Astrocyte (in vitro differentiated cells and primary cell): ENCODE data around the gene SYNGR1. TPM values are rescaled to one million over a fixed set of nuclear protein-coding genes. Genes with fewer than 3 reads are reported as not detected.

Experiments
- DNase-seq: peaks from one replicate; pipeline ENCODE4 v3.0.0-alpha.2; 2010; ENCODE audit warnings: low read depth
- FAIRE-seq: peaks from 2 replicates; lab custom pipeline; 2011; peaks lifted over from hg19 to GRCh38; lab: Jason Lieb, UNC
- H2AFZ ChIP-seq: 2 replicates; pipeline ENCODE4 v1.6.0; 2012; ENCODE audit warnings: low read depth, low read length, inconsistent platforms
- H3K27ac ChIP-seq: 2 replicates; pipeline ENCODE4 v1.5.1; 2011; ENCODE audit warnings: low read depth, low read length, inconsistent platforms
- H3K27me3 ChIP-seq: 2 replicates; pipeline ENCODE4 v1.6.0; 2011; ENCODE audit warnings: low read length, inconsistent platforms; ENCODE audit not compliant: insufficient read depth
- H3K36me3 ChIP-seq: 2 replicates; pipeline ENCODE4 v1.5.1; 2011; ENCODE audit warnings: low read length, inconsistent platforms; ENCODE audit not compliant: insufficient read depth
- H3K4me1 ChIP-seq: 2 replicates; pipeline ENCODE4 v1.5.1; 2011; ENCODE audit warnings: low read length, inconsistent platforms; ENCODE audit not compliant: insufficient read depth
- H3K4me2 ChIP-seq: 2 replicates; pipeline ENCODE4 v1.6.0; 2012; ENCODE audit warnings: low read length, inconsistent platforms
- H3K4me3 ChIP-seq: 2 replicates; pipeline ENCODE4 v1.5.1; 2011; ENCODE audit warnings: low read depth, mild to moderate bottlenecking, low read length, inconsistent platforms; ENCODE audit not compliant: insufficient read depth
- H3K79me2 ChIP-seq: 2 replicates; pipeline ENCODE4 v1.6.0; 2012; ENCODE audit warnings: mild to moderate bottlenecking, low read length, inconsistent platforms; ENCODE audit not compliant: insufficient read depth
- H3K9ac ChIP-seq: 2 replicates; pipeline ENCODE4 v1.6.0; 2012; ENCODE audit warnings: mild to moderate bottlenecking, low read length, inconsistent platforms
- H3K9me3 ChIP-seq: 2 replicates; pipeline ENCODE4 v1.5.1; 2012; ENCODE audit warnings: low read depth, mild to moderate bottlenecking, low read length, inconsistent platforms; ENCODE audit not compliant: insufficient read depth
- H4K20me1 ChIP-seq: 2 replicates; pipeline ENCODE4 v1.6.0; 2012; ENCODE audit warnings: low read length, inconsistent platforms; ENCODE audit not compliant: insufficient read depth
- H3K27ac Mint-ChIP-seq: one replicate; pipeline ENCODE4 v1.8.0; 2021; ENCODE audit warnings: mild to moderate bottlenecking, mixed read lengths; ENCODE audit not compliant: unreplicated experiment
- H3K27me3 Mint-ChIP-seq: one replicate; pipeline ENCODE4 v1.8.0; 2021; ENCODE audit warnings: low read depth, mixed read lengths; ENCODE audit not compliant: unreplicated experiment
- H3K36me3 Mint-ChIP-seq: one replicate; pipeline ENCODE4 v1.8.0; 2021; ENCODE audit warnings: low read depth, mixed read lengths; ENCODE audit not compliant: unreplicated experiment
- H3K4me1 Mint-ChIP-seq: one replicate; pipeline ENCODE4 v1.8.0; 2021; ENCODE audit warnings: low read depth, mixed read lengths; ENCODE audit not compliant: unreplicated experiment
- H3K4me3 Mint-ChIP-seq: one replicate; pipeline ENCODE4 v1.8.0; 2021; ENCODE audit warnings: mild to moderate bottlenecking, moderate library complexity, mixed read lengths; ENCODE audit not compliant: unreplicated experiment
- H3K9me3 Mint-ChIP-seq: one replicate; pipeline ENCODE4 v1.8.0; 2021; ENCODE audit warnings: mild to moderate bottlenecking, mixed read lengths; ENCODE audit not compliant: unreplicated experiment
- EZH2 ChIP-seq: IDR thresholded peaks from 2 replicates; pipeline ENCODE4 v1.6.1; 2012; ENCODE audit warnings: mild to moderate bottlenecking, low read length, inconsistent platforms; ENCODE audit not compliant: insufficient read depth
- total RNA-seq: library from RNA; stranded (reverse); gene quantifications from 2 replicates; pipeline ENCODE4 v1.2.1, GENCODE V29; 2021
- TF ChIP-seq, protein P1 (sequence below): IDR thresholded peaks from 2 replicates; pipeline ENCODE4 v1.5.1; 2011; ENCODE audit warnings: low read depth, mild to moderate bottlenecking, inconsistent platforms, low read length, moderate library complexity; ENCODE audit not compliant: insufficient read depth

Gene SYNGR1
- total RNA-seq, 1 donor from 2014 or later = 12.0 TPM

- H3K4me1 ChIP-seq = peaks cover 27% of the 10 kb centered on the region
- Mint-ChIP-seq H3K4me3 (peak overlapping the region; percentile 90), H3K4me1 (peaks cover 10% of the 10 kb centered on the region), H3K9me3 (no peaks in the 10 kb centered on the region), H3K27ac (no peak overlapping the region), H3K27me3 (peaks cover 2% of the 10 kb centered on the region), H3K36me3 (no peaks in the 10 kb centered on the region)
- peak overlapping the region; percentile 72 for H3K9ac ChIP-seq
- peak overlapping the region; percentile 58 for H3K4me3 ChIP-seq
- H3K79me2 ChIP-seq = no peaks in the 10 kb centered on the region
- no peaks in the 10 kb centered on the region for H3K27me3 ChIP-seq
- H3K4me2 ChIP-seq = peak overlapping the region; percentile 96
- H3K9me3 ChIP-seq = no peaks in the 10 kb centered on the region
- no peaks in the 10 kb centered on the region for H3K36me3 ChIP-seq
- DNase-seq (no peak), FAIRE-seq (no peak)
- H3K27ac ChIP-seq = no peak overlapping the region
- H4K20me1 ChIP-seq = peaks cover 5% of the 10 kb centered on the region
- no peak for TF ChIP-seq EZH2
- TF ChIP-seq, protein P1, sequence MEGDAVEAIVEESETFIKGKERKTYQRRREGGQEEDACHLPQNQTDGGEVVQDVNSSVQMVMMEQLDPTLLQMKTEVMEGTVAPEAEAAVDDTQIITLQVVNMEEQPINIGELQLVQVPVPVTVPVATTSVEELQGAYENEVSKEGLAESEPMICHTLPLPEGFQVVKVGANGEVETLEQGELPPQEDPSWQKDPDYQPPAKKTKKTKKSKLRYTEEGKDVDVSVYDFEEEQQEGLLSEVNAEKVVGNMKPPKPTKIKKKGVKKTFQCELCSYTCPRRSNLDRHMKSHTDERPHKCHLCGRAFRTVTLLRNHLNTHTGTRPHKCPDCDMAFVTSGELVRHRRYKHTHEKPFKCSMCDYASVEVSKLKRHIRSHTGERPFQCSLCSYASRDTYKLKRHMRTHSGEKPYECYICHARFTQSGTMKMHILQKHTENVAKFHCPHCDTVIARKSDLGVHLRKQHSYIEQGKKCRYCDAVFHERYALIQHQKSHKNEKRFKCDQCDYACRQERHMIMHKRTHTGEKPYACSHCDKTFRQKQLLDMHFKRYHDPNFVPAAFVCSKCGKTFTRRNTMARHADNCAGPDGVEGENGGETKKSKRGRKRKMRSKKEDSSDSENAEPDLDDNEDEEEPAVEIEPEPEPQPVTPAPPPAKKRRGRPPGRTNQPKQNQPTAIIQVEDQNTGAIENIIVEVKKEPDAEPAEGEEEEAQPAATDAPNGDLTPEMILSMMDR = no peak
- H2AFZ ChIP-seq = peak overlapping the region; percentile 86
These were observed 1.2 kb downstream of the SYNGR1 start for GRCh38 chr22:39350757-39351688.

DNA sequence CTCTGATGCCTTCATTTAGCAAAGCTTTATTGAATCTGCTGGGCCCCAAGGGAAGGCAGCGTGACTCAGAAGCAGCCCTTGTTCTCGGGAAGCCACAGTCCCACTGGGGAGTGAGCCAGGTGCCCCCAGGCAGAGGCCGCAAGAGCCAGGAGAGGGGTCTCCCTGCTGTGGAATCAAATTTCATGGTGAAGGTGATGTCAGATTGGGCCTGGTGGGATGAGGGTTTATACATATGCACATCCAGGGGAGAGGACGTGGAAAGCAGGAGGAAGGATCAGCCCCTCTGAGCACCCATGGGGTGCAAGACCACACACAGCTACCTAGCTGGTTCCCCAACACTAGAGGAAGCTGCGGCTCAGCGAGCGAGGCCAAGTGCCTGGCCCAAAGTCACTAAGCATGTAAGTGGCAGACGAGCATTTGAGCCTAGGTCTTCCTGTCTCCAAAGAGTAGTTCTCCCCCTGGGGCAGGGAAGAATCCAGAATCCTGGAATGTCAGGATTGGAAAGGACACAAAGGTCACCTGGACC, 2.0 kb downstream of the SYNGR1 start:
- no peak for FAIRE-seq
- peak overlapping the region; percentile 90 for H3K4me3 Mint-ChIP-seq

More for the DNA sequence above, 2.0 kb downstream of the SYNGR1 start:
- Histone ChIP-seq H3K9ac (no peak overlapping the region), H3K4me2 (peak overlapping the region; percentile 96), H4K20me1 (peaks cover 5% of the 10 kb centered on the region), H3K4me3 (no peak overlapping the region), H3K9me3 (no peaks in the 10 kb centered on the region), H2AFZ (no peak overlapping the region), H3K4me1 (peaks cover 27% of the 10 kb centered on the region), H3K36me3 (no peaks in the 10 kb centered on the region), H3K27me3 (no peaks in the 10 kb centered on the region), H3K79me2 (no peaks in the 10 kb centered on the region), H3K27ac (no peak overlapping the region)
- Mint-ChIP-seq H3K27ac (no peak overlapping the region), H3K9me3 (no peaks in the 10 kb centered on the region), H3K36me3 (no peaks in the 10 kb centered on the region), H3K4me1 (peaks cover 10% of the 10 kb centered on the region), H3K27me3 (peaks cover 3% of the 10 kb centered on the region)
- DNase-seq = peak; percentile 47
- TF ChIP-seq, protein P1 = no peak
- no peak for TF ChIP-seq EZH2
